Tibial nerve (tissue), 4 donors: ENCODE measurements around the gene LIPG. TPM values are rescaled to one million over a fixed set of nuclear protein-coding genes. Genes with fewer than 3 reads are reported as not detected.

Experiments used
- DNase-seq, 2 donors: peaks; one replicate each; pipeline ENCODE4 v3.0.0-alpha.2; 2019; ENCODE audit warnings: low spot score in 2 of 2
- H3K27ac ChIP-seq, 4 donors: fragments of 200-600 bp; sonication (generic) in 3 of 4; one replicate each; pipeline ENCODE4 v1.5.1; 2017 to 2019; ENCODE audit warnings: mild to moderate bottlenecking in 1 of 4
- H3K27me3 ChIP-seq, 2 donors: fragments of 200-600 bp; sonication (generic) in 1 of 2; one replicate each; pipeline versions ENCODE4 v1.5.1 to v1.6.0; 2017 to 2019
- H3K36me3 ChIP-seq, 3 donors: fragments of 200-600 bp; sonication (generic); one replicate each; pipeline ENCODE4 v1.5.1; 2018 to 2019
- H3K4me1 ChIP-seq, 4 donors: fragments of 200-600 bp; sonication (generic) in 3 of 4; one replicate each; pipeline ENCODE4 v1.5.1; 2017 to 2019
- H3K4me3 ChIP-seq, 4 donors: fragments of 200-600 bp; sonication (generic) in 3 of 4; one replicate each; pipeline ENCODE4 v1.5.1; 2017 to 2019; ENCODE audit warnings: mild to moderate bottlenecking in 1 of 4, moderate library complexity in 1 of 4
- H3K9me3 ChIP-seq, 4 donors: fragments of 200-600 bp; sonication (generic) in 3 of 4; one replicate each; pipeline ENCODE4 v1.5.1; 2017 to 2019
- EP300 ChIP-seq, 2 donors: sonication (generic); formaldehyde crosslinking; IDR thresholded peaks; one replicate each; pipeline ENCODE4 v1.6.1; 2017; ENCODE audit warnings: antibody characterized with exemption in 2 of 2, mild to moderate bottlenecking in 1 of 2
- POLR2A ChIP-seq, 2 donors: fragments of 450-650 bp; IDR thresholded peaks; one replicate each; pipeline ENCODE4 v1.6.1; 2017; ENCODE audit warnings: antibody characterized with exemption in 2 of 2, mild to moderate bottlenecking in 2 of 2, moderate library complexity in 2 of 2
- WGBS, 2 donors: methylation state at CpG; one replicate each; pipeline ENCODE4 v1.1.5; 2018; 5-methylcytosine and 5-hydroxymethylcytosine counted together
- total RNA-seq, 4 donors: library from RNA; depleted of rRNA; stranded (reverse); fragments of >200 nt; gene quantifications; one replicate each; pipeline ENCODE4 v1.1.0, GENCODE V29; 2016
- TF ChIP-seq, protein P1 (sequence below), 5 experiments: fragments of 200-600 bp in 3 of 5; fragments of 450-650 bp in 2 of 5; sonication (generic) in 3 of 5; IDR thresholded peaks; one replicate each; pipeline ENCODE4 v1.5.1; 2016 to 2019; ENCODE audit warnings: antibody characterized with exemption in 5 of 5, mild to moderate bottlenecking in 3 of 5, moderate library complexity in 2 of 5

The LIPG gene
- total RNA-seq, 4 donors from 2014 or later = 0.39 to 0.44 TPM; not detected in 2

DNA sequence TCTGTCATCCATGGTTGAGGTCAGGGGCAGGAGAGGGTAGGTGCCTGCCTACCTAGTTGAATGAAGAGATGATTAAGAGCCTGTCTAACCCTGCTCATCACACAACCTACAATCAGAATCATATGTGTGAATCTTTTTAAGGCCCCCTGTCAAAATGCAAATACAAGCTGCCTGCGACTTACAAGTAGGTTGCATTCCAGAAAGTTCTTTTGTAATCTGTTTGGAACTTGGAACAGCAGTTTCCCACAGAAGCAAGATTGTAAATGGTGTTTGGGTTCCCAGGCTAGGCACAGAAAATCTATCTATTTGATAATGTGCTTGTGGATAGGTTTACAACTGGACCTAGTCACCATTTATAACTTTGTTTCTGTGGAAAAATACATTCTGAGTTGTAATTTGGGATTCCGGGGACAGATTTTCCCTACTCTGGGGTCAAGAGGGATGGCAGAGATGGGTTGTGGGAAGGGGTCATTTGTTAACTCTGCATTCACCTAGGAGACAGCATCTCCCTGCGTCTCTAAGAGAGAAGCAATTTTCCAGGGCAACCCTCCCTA, 4.4 kb downstream of the LIPG start:
- WGBS, 2 donors = 59 to 67% methylated on average over 3 of the region's 3 CpGs
- Histone ChIP-seq H3K4me3 (no peak overlapping the region), H3K4me1 (peaks cover 0 to 15% (median 6%) of the 10 kb centered on the region in 4 donors), H3K27ac (no peak overlapping the region), H3K27me3 (peaks cover 0 to 40% of the 10 kb centered on the region in 2 donors), H3K9me3 (no peaks in the 10 kb centered on the region), H3K36me3 (no peaks in the 10 kb centered on the region)
- no peak for DNase-seq
- TF ChIP-seq, protein P1, sequence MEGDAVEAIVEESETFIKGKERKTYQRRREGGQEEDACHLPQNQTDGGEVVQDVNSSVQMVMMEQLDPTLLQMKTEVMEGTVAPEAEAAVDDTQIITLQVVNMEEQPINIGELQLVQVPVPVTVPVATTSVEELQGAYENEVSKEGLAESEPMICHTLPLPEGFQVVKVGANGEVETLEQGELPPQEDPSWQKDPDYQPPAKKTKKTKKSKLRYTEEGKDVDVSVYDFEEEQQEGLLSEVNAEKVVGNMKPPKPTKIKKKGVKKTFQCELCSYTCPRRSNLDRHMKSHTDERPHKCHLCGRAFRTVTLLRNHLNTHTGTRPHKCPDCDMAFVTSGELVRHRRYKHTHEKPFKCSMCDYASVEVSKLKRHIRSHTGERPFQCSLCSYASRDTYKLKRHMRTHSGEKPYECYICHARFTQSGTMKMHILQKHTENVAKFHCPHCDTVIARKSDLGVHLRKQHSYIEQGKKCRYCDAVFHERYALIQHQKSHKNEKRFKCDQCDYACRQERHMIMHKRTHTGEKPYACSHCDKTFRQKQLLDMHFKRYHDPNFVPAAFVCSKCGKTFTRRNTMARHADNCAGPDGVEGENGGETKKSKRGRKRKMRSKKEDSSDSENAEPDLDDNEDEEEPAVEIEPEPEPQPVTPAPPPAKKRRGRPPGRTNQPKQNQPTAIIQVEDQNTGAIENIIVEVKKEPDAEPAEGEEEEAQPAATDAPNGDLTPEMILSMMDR (IDR thresholded peaks at IDR 0.05) = no peak
- TF ChIP-seq POLR2A (IDR thresholded peaks at IDR 0.05) (no peak), EP300 (IDR thresholded peaks at IDR 0.05) (no peak)

DNA sequence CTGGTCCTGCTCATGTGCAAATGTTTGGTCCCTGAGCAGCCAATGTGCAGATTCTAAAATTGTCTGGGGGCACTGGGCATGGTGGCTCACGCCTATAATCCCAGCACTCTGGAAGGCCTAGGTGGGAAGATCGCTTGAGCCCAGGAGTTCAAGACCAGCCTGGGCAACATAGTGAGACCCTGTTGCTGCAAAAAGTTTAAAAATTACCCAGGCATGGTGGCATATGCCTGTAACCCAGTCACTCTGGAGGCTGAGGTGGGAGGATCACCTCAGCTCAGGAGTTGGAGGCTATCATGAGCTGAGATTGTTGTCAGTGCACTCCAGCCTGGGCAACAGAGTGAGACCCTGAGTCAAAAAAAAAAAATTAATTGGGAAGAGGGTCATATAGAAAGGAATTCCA, 5.1 kb downstream of the LIPG start:
- H3K4me3 ChIP-seq = no peak overlapping the region
- 50 to 100% methylated on average over 2 of the region's 2 CpGs for WGBS, 2 donors
- no peak for DNase-seq

DNA sequence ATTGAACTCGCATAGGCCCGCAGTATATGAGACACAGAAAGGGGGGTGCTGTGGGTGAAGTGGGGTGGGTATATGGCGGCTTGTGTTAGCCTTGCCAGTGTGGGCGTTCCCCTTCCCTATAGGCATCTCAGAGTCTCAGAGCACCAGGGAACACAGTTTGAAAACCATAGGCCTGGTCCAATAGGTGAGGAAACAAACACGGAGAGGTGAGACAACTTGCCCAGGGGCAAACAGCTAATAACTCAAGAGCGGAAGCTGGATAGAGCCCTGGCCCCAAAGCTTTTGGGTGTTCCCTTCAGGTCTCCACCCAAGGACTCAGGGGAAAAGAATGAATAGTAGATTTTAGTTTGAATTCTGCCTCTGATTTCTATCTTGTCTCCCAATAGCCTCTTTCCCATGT, 7.9 kb downstream of the LIPG start:
- 70 to 87% methylated on average over 6 of the region's 6 CpGs for WGBS, 2 donors
- TF ChIP-seq, protein P1 (IDR thresholded peaks at IDR 0.05) = no peak
- TF ChIP-seq EP300 (IDR thresholded peaks at IDR 0.05) (no peak), POLR2A (IDR thresholded peaks at IDR 0.05) (no peak)
- H3K4me3 ChIP-seq = no peak overlapping the region
- no peak overlapping the region for H3K27ac ChIP-seq
- no peaks in the 10 kb centered on the region for H3K36me3 ChIP-seq
- DNase-seq = no peak
- no peaks in the 10 kb centered on the region for H3K4me1 ChIP-seq
- no peaks in the 10 kb centered on the region for H3K9me3 ChIP-seq
- H3K27me3 ChIP-seq = peaks cover 0 to 11% of the 10 kb centered on the region in 2 donors

More for the DNA sequence above, 5.1 kb downstream of the LIPG start:
- Histone ChIP-seq H3K36me3 (no peaks in the 10 kb centered on the region), H3K9me3 (no peaks in the 10 kb centered on the region), H3K4me1 (peaks cover 0 to 8% (median under 1%) of the 10 kb centered on the region in 4 donors), H3K27ac (no peak overlapping the region), H3K27me3 (peaks cover 0 to 33% of the 10 kb centered on the region in 2 donors)
- TF ChIP-seq POLR2A (IDR thresholded peaks at IDR 0.05) (no peak), EP300 (IDR thresholded peaks at IDR 0.05) (no peak)
- TF ChIP-seq, protein P1 (IDR thresholded peaks at IDR 0.05) = no peak

DNA sequence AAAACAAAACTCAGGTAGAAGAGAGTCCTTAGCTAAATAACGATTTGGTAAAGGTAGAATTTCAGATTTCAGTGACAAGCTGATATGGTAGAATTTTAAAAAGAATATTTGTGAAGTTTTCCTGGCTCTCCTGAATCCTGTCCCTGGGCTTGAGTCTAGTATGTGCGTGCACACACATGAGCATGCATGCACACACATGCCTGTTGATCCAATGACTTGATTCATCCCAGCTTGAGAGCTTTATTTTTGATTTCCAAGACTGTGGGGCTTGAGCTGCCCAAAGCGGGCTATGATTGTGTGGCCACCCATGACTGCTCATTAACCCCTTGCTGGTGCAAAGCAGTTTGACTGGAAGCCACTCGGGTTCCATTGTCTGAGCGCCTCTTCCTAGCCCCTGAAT, 9.0 kb downstream of the LIPG start:
- DNase-seq = no peak
- H3K9me3 ChIP-seq = no peaks in the 10 kb centered on the region
- H3K27me3 ChIP-seq = peaks cover 0 to under 1% of the 10 kb centered on the region in 2 donors
- TF ChIP-seq POLR2A (IDR thresholded peaks at IDR 0.05) (no peak), EP300 (IDR thresholded peaks at IDR 0.05) (no peak)
- TF ChIP-seq, protein P1 (IDR thresholded peaks at IDR 0.05) = no peak
- no peaks in the 10 kb centered on the region for H3K4me1 ChIP-seq
- 83 to 84% methylated on average over 5 of the region's 5 CpGs for WGBS, 2 donors
- H3K4me3 ChIP-seq = no peak overlapping the region
- H3K27ac ChIP-seq = no peak overlapping the region
- H3K36me3 ChIP-seq = no peaks in the 10 kb centered on the region

DNA sequence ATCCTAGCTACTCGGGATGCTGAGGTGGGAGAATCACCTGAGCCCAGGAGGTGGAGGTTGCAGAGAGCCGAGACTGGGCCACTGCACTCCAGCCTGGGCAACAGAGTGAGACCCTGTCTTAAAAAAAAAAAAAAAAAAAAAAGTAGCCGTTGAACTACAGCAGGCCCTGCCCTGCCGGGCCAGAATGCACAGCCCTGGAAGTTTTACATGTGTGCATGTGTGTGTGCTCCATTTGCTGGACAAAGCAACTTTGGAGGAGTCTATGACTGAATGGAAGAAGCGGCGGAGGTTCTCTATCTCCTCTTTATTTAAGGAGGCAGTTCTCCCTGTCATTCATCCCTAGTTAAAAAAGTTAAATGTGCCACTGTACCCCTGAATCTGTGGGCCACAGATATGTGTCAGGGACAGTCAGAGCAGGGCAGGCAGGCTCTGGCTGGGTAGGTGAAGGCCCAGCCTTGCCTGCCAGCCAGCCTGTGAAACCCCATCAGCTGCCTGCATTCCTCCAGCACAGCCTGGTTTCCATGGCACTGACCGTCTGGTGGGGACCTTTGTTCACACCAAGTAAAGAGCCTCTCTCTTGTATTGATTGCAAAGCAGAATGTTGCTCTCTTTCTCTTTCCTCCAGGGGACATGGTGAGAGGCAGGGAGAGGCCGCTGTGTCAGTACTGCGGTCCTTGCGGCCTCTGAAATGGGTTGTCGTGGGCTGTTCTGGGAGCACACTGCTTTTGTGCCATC, 10.9 kb downstream of the LIPG start:
- H3K27me3 ChIP-seq = no peaks in the 10 kb centered on the region
- WGBS, 2 donors = 86% methylated on average over 11 of the region's 11 CpGs
- DNase-seq = no peak
- no peaks in the 10 kb centered on the region for H3K36me3 ChIP-seq
- H3K4me3 ChIP-seq = no peak overlapping the region
- H3K27ac ChIP-seq = no peak overlapping the region
- no peaks in the 10 kb centered on the region for H3K9me3 ChIP-seq
- no peak for TF ChIP-seq POLR2A (IDR thresholded peaks at IDR 0.05)
- no peak for TF ChIP-seq EP300 (IDR thresholded peaks at IDR 0.05)
- TF ChIP-seq, protein P1 (IDR thresholded peaks at IDR 0.05) = no peak
- no peaks in the 10 kb centered on the region for H3K4me1 ChIP-seq
